GM23338 (cell line): ENCODE data around the gene OR2V2.

Source experiments
- CTCF ChIP-seq, 2 experiments: fragments of 200-600 bp in 1 of 2; sonication (generic) in 1 of 2; conservative IDR thresholded peaks; 2 replicates each; pipeline versions ENCODE4 v1.5.1 to v1.6.1; 2016 to 2017; ENCODE audit warnings: antibody characterized with exemption in 2 of 2, low read depth in 2 of 2, mild to moderate bottlenecking in 2 of 2, moderate library complexity in 1 of 2
- EZH2 ChIP-seq: fragments of 200-600 bp; sonication (generic); IDR thresholded peaks from one replicate; pipeline ENCODE4 v1.8.0; 2017; ENCODE audit warnings: antibody characterized with exemption, mild to moderate bottlenecking, low read depth; ENCODE audit not compliant: unreplicated experiment
- EZH2phosphoT487 ChIP-seq: fragments of 200-600 bp; sonication (generic); IDR thresholded peaks from one replicate; pipeline ENCODE4 v1.8.1; 2018; ENCODE audit warnings: antibody characterized with exemption; ENCODE audit not compliant: unreplicated experiment
- POLR2AphosphoS5 ChIP-seq: IDR thresholded peaks from 2 replicates; pipeline ENCODE4 v1.6.1; 2016; ENCODE audit warnings: antibody characterized with exemption, low read depth
- REST ChIP-seq: IDR thresholded peaks from one replicate; pipeline ENCODE4 v1.6.1; 2018; ENCODE audit warnings: antibody characterized with exemption; ENCODE audit not compliant: unreplicated experiment

- no peak for TF ChIP-seq EZH2phosphoT487
- TF ChIP-seq CTCF (conservative IDR thresholded peaks at IDR 0.05; ENCODE audit: low read depth in 2 of 2): no peak
- no peak for TF ChIP-seq EZH2
- no peak for TF ChIP-seq REST
- no peak for TF ChIP-seq POLR2AphosphoS5
Observed at GRCh38 chr5:181120306-181120705, 27.1 kb upstream of the OR2V2 start.
